HepG2 (cell line): ENCODE results near the gene MAP3K19. TPM values are rescaled to one million over a fixed set of nuclear protein-coding genes. Genes with fewer than 3 reads are reported as not detected.
A peak's percentile ranks its signal among the peaks of the same experiment; 100 is the strongest.

ENCODE experiments used
- ATAC-seq: fragments of 200-7000 bp; cut with Tn5 transposase; 3 replicates; pipeline ENCODE4 v1.9.1; 2020; ENCODE audit warnings: mild to moderate bottlenecking, moderate library complexity
- BruUV-seq: library from RNA; stranded (reverse); fragments of 400-500 nt; replicated peaks from 2 replicates; lab custom pipeline; 2021; lab: Mats Ljungman, UMichigan
- CTCF ChIA-PET: fragments of 300-600 bp; formaldehyde crosslinking; extraction: SDS; loops from one replicate; lab custom pipeline; 2021; ENCODE audit warnings: low total read pairs, inconsistent platforms, low intra/inter-chr PET ratio; lab: Yijun Ruan, JAX
- POLR2A ChIA-PET: fragments of 350-600 bp; sonication (Branson Sonifier 250); formaldehyde crosslinking; loops from one replicate; lab custom pipeline; 2020; ENCODE audit warnings: antibody characterized with exemption, inconsistent platforms; lab: Yijun Ruan, JAX
- DNase-seq: peaks from one replicate; pipeline ENCODE4 v3.0.0-alpha.2; 2015; ENCODE audit warnings: low spot score
- FAIRE-seq: peaks from 3 replicates; lab custom pipeline; 2011; peaks lifted over from hg19 to GRCh38; lab: Jason Lieb, UNC
- H2AFZ ChIP-seq: one replicate; pipeline ENCODE4 v1.6.1; 2011; ENCODE audit warnings: low read length, inconsistent platforms
- H3K27ac ChIP-seq: fragments of 300-600 bp; 3 replicates; pipeline ENCODE4 v1.8.0; 2011; ENCODE audit warnings: mixed run types, mild to moderate bottlenecking, mixed read lengths, low read length, inconsistent platforms; ENCODE audit not compliant: insufficient read depth; ENCODE audit errors: extremely low read length
- H3K27me3 ChIP-seq, 2 experiments: fragments of 200-600 bp in 1 of 2; 2 replicates in 1 of 2; 3 replicates in 1 of 2; pipeline versions ENCODE4 v1.6.0 to v1.8.0; 2011; ENCODE audit warnings: low read length in 2 of 2, mild to moderate bottlenecking in 2 of 2, moderate library complexity in 2 of 2, inconsistent platforms in 1 of 2; ENCODE audit not compliant: insufficient read depth in 2 of 2, control insufficient read depth in 1 of 2
- H3K36me3 ChIP-seq, 2 experiments: fragments of 200-600 bp in 1 of 2; replicated peaks in 1 of 2; 2 replicates in 1 of 2; 3 replicates in 1 of 2; pipeline versions ENCODE4 v1.5.1 to v1.8.0; 2011; ENCODE audit warnings: low read length in 2 of 2, inconsistent platforms in 1 of 2; ENCODE audit not compliant: insufficient read depth in 2 of 2, control insufficient read depth in 1 of 2
- H3K4me1 ChIP-seq: 2 replicates; pipeline ENCODE4 v1.5.1; 2012; ENCODE audit warnings: low read length, inconsistent platforms; ENCODE audit not compliant: insufficient read depth
- H3K4me2 ChIP-seq: 2 replicates; pipeline ENCODE4 v1.6.0; 2011; ENCODE audit warnings: low read depth, low read length, inconsistent platforms
- H3K4me3 ChIP-seq, 3 experiments: fragments of 200-600 bp in 1 of 3; sonication (generic), shearing (Covaris generic) in 1 of 3; replicated peaks in 1 of 3; 2 replicates each; pipeline ENCODE4 v1.5.1; 2011 to 2016; ENCODE audit warnings: low read length in 3 of 3, inconsistent platforms in 2 of 3, low read depth in 2 of 3, mild to moderate bottlenecking in 2 of 3, control low read depth in 1 of 3, mixed read lengths in 1 of 3; ENCODE audit not compliant: insufficient read depth in 1 of 3
- H3K79me2 ChIP-seq: one replicate; pipeline ENCODE4 v1.6.1; 2011; ENCODE audit warnings: low read length, inconsistent platforms; ENCODE audit not compliant: insufficient read depth
- H3K9ac ChIP-seq: 2 replicates; pipeline ENCODE4 v1.6.0; 2011; ENCODE audit warnings: mild to moderate bottlenecking, low read depth, low read length, inconsistent platforms; ENCODE audit not compliant: insufficient read depth
- H3K9me3 ChIP-seq: 2 replicates; pipeline ENCODE4 v1.5.1; 2012; ENCODE audit warnings: mild to moderate bottlenecking, low read length
- H4K20me1 ChIP-seq: 2 replicates; pipeline ENCODE4 v1.6.0; 2011; ENCODE audit warnings: inconsistent platforms, mild to moderate bottlenecking, low read length, moderate library complexity; ENCODE audit not compliant: insufficient read depth
- CHCHD3 ChIP-seq: sonication (generic); formaldehyde crosslinking; IDR thresholded peaks from 2 replicates; pipeline ENCODE4 v1.8.0; 2022; ENCODE audit warnings: mild to moderate bottlenecking, missing genetic modification reagents, moderate library complexity
- FOXA3 ChIP-seq: IDR thresholded peaks from 2 replicates; pipeline ENCODE4 v1.6.1; 2016; ENCODE audit warnings: missing genetic modification reagents, missing compliant biosample characterization
- GATAD2A ChIP-seq: IDR thresholded peaks from 2 replicates; pipeline ENCODE4 v1.6.1; 2016
- HMG20A ChIP-seq: IDR thresholded peaks from 2 replicates; pipeline ENCODE4 v1.6.1; 2016; ENCODE audit warnings: borderline replicate concordance
- IKZF4 ChIP-seq: sonication (generic); formaldehyde crosslinking; IDR thresholded peaks from 2 replicates; pipeline ENCODE4 v1.5.1; 2020; ENCODE audit warnings: borderline replicate concordance, mild to moderate bottlenecking, low read depth, missing genetic modification reagents; ENCODE audit errors: not compliant biosample characterization
- MED8 ChIP-seq: sonication (generic); formaldehyde crosslinking; IDR thresholded peaks from 2 replicates; pipeline ENCODE4 v1.8.1; 2023; ENCODE audit warnings: mild to moderate bottlenecking, missing genetic modification reagents; ENCODE audit not compliant: insufficient replicate concordance
- NPAS2 ChIP-seq: sonication (generic); formaldehyde crosslinking; IDR thresholded peaks from 2 replicates; pipeline ENCODE4 v1.8.0; 2022; ENCODE audit warnings: mild to moderate bottlenecking, missing genetic modification reagents, borderline replicate concordance
- PRMT3 ChIP-seq: sonication (generic); formaldehyde crosslinking; IDR thresholded peaks from 2 replicates; pipeline ENCODE4 v1.8.1; 2022; ENCODE audit warnings: low read depth, mild to moderate bottlenecking, moderate library complexity, missing genetic modification reagents, borderline replicate concordance
- ZBTB3 ChIP-seq: sonication (generic); formaldehyde crosslinking; IDR thresholded peaks from 2 replicates; pipeline ENCODE4 v1.4.0; 2020; ENCODE audit warnings: low read depth, mild to moderate bottlenecking, moderate library complexity, missing genetic modification reagents, borderline replicate concordance
- ZFP82 ChIP-seq: sonication (generic); formaldehyde crosslinking; IDR thresholded peaks from 2 replicates; pipeline ENCODE4 v1.5.1; 2020; ENCODE audit warnings: mild to moderate bottlenecking, missing genetic modification reagents, borderline replicate concordance
- ZMYM2 ChIP-seq: sonication (generic); formaldehyde crosslinking; IDR thresholded peaks from 2 replicates; pipeline ENCODE4 v1.8.0; 2022; ENCODE audit warnings: mild to moderate bottlenecking, missing genetic modification reagents
- ZNF552 ChIP-seq: sonication (generic); formaldehyde crosslinking; IDR thresholded peaks from 2 replicates; pipeline ENCODE4 v1.9.0; 2022; ENCODE audit warnings: missing genetic modification reagents, mild to moderate bottlenecking, borderline replicate concordance
- ZNF713 ChIP-seq: sonication (generic); formaldehyde crosslinking; IDR thresholded peaks from 2 replicates; pipeline ENCODE4 v1.4.0; 2020; ENCODE audit warnings: mild to moderate bottlenecking, missing genetic modification reagents
- WGBS: methylation state at CpG from one replicate; pipeline ENCODE4 v1.1.6; 2017; ENCODE audit warnings: low lambda C conversion rate; 5-methylcytosine and 5-hydroxymethylcytosine counted together
- in situ Hi-C: cut with HindIII; loops from 2 replicates; pipeline ENCODE4 v1.10.0; 2017; ENCODE audit warnings: low pct_unique_long_range_greater_than_20kb; ENCODE audit not compliant: extremely low pct_ligation_motif_present
- intact Hi-C: fragments of 100-400 bp; cut with micrococcal nuclease; formaldehyde crosslinking; loops from one replicate; pipeline ENCODE4 v1.10.0; 2022; ENCODE audit not compliant: unreplicated experiment
- polyA plus RNA-seq, 8 experiments: library from polyadenylated mRNA; depleted of rRNA in 3 of 8; stranded (reverse) in 7 of 8; unstranded in 1 of 8; fragments of >200 nt; fragmentation: Illumina TruSeq in 4 of 8; extraction: Trizol in 4 of 8; gene quantifications; 2 replicates each; pipeline versions ENCODE4 v1.2.1 to v1.2.3, GENCODE V29; 2011 to 2016; ENCODE audit warnings: low read depth in 4 of 8, missing spikeins in 1 of 8, mixed read lengths in 1 of 8; ENCODE audit not compliant: insufficient read depth in 1 of 8
- total RNA-seq, 5 experiments: library from RNA; depleted of rRNA; stranded (reverse); fragments of >200 nt; fragmentation: Illumina TruSeq; extraction: Trizol; gene quantifications; 2 replicates each; pipeline ENCODE4 v1.2.3, GENCODE V29; 2016; ENCODE audit warnings: low read depth in 1 of 5
- TF ChIP-seq, protein P1 (sequence below): sonication (generic); formaldehyde crosslinking; IDR thresholded peaks from 2 replicates; pipeline ENCODE4 v1.9.0; 2021; ENCODE audit warnings: missing genetic modification reagents, mild to moderate bottlenecking, borderline replicate concordance
- TF ChIP-seq, protein P2 (sequence below): IDR thresholded peaks from 2 replicates; pipeline ENCODE4 v1.6.1; 2018; ENCODE audit warnings: missing genetic modification reagents, mild to moderate bottlenecking, missing compliant biosample characterization
- TF ChIP-seq, protein P3 (sequence below): IDR thresholded peaks from 2 replicates; pipeline ENCODE4 v1.6.1; 2016; ENCODE audit warnings: control low read depth

MAP3K19 gene
- total and polyA plus RNA-seq, 2 of the 13 experiments (the other 11 are each of a cell fraction or from before 2014, with no cell fraction given): not detected

DNA sequence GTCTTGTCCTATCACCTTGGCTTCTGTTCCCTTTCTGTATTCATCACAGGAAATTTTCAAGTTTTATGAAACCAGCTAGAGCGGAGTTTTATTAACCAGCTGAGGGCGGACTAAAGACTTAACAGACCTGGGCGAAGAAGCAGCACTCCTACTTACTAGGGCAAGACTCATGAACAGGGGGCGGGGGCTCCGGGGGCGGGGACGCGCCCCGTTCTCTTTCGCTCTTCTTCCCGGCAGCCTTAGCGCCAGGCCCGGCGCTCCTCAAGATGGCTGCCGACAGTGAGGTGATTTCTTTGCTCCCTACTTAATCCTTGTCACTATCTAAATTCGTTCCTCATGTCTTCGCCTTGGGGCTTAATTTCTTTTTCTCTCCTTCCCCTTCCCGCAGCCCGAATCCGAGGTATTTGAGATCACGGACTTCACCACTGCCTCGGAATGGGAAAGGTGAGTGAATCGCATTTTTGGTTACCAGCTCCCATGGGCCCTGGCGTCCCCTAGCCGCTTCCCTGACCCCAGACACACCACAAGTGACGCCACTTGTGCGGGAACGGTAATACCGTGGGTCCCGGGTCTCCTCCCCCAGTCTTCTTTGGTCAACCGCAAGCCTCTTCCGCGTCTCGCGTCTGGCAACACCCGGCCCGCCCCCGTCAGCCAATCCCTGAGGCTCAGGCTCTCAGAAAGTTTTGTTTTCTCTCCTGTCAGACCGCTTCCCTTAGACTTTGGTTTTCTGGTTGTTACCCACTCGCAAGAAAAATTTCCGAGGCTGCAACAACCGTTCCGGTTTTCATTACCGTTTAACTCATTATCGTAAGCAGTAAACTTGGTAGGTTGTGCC lies 5.0 kb upstream of the MAP3K19 start, which contains the start of gene RAB3GAP1 (continued):
- TF ChIP-seq, protein P1, sequence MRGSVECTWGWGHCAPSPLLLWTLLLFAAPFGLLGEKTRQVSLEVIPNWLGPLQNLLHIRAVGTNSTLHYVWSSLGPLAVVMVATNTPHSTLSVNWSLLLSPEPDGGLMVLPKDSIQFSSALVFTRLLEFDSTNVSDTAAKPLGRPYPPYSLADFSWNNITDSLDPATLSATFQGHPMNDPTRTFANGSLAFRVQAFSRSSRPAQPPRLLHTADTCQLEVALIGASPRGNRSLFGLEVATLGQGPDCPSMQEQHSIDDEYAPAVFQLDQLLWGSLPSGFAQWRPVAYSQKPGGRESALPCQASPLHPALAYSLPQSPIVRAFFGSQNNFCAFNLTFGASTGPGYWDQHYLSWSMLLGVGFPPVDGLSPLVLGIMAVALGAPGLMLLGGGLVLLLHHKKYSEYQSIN: no peak
- TF ChIP-seq MED8 (CRISPR knock-in tag) (no peak), ZNF552 (CRISPR knock-in tag) (peak; percentile 35; the same call in 1 of the 2 replicates), IKZF4 (CRISPR knock-in tag) (peak; percentile 88), ZBTB3 (no peak), FOXA3 (CRISPR knock-in tag) (no peak), ZNF713 (no peak)

DNA sequence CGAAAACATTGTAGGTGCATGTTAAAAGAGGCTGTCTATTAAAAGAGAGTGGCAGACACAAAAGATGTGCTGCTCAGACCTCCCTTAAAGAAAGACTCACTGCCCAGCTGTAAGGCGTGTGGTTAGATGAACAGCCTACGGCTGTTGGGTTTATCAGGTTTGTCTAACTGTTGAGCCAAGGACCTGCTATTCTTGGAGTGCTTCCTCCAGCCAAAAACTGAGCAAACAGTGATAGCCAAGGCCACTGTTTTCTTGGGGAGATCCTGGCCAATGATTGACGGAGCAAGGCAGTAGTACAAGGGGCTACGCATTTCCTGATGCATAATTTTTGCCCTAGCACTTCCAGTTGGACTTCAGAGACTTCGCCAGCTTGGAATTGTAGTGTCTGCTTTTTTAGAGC lies 3.4 kb upstream of the MAP3K19 start:
- peak overlapping the region; percentile 85 for H3K4me2 ChIP-seq
- H3K36me3 ChIP-seq: no peaks in the 10 kb centered on the region
- H3K27ac ChIP-seq: peak overlapping the region; percentile 3
- no peaks in the 10 kb centered on the region for H3K9me3 ChIP-seq
- WGBS: 3% methylated on average over 6 of the region's 6 CpGs
- H4K20me1 ChIP-seq: peaks cover 13% of the 10 kb centered on the region
- in situ Hi-C loops (no loop called here), intact Hi-C loops (loop anchor here (5.0 to 10.0 kb wide), 2 partner anchors 42 to 136 kb away; partner anchors contain the start of gene CCNT2)
- peak overlapping the region; percentile 48 to 60 (median 55) for H3K4me3 ChIP-seq
- peak overlapping the region; percentile 89 for H2AFZ ChIP-seq
- BruUV-seq: no TSS peak
- ChIA-PET CTCF (no interaction called here), POLR2A (interaction anchor here (2.8 kb wide), 1 partner anchor 133 kb away, joined by 10 read pairs; the partner anchor contains the start of gene CCNT2)
- FAIRE-seq (no peak), ATAC-seq (peak; percentile 43), DNase-seq (no peak)
- H3K9ac ChIP-seq: peak overlapping the region; percentile 40
- peaks cover 69% of the 10 kb centered on the region for H3K4me1 ChIP-seq
- no peaks in the 10 kb centered on the region; a peak in 1 of 5 replicates for H3K27me3 ChIP-seq
- peaks cover 34% of the 10 kb centered on the region for H3K79me2 ChIP-seq
- TF ChIP-seq, protein P2, sequence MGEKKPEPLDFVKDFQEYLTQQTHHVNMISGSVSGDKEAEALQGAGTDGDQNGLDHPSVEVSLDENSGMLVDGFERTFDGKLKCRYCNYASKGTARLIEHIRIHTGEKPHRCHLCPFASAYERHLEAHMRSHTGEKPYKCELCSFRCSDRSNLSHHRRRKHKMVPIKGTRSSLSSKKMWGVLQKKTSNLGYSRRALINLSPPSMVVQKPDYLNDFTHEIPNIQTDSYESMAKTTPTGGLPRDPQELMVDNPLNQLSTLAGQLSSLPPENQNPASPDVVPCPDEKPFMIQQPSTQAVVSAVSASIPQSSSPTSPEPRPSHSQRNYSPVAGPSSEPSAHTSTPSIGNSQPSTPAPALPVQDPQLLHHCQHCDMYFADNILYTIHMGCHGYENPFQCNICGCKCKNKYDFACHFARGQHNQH (CRISPR knock-in tag): 0 out of 2 replicates have a peak, but pooled peaks have one; percentile 8
- TF ChIP-seq NPAS2 (CRISPR knock-in tag) (0 out of 2 replicates have a peak, but pooled peaks have one; percentile 1), CHCHD3 (CRISPR knock-in tag) (0 out of 2 replicates have a peak, but pooled peaks have one; percentile 32), ZMYM2 (CRISPR knock-in tag) (no peak), ZFP82 (CRISPR knock-in tag) (0 out of 2 replicates have a peak, but pooled peaks have one; percentile 12), PRMT3 (CRISPR knock-in tag) (0 out of 2 replicates have a peak, but pooled peaks have one; percentile 32), HMG20A (0 out of 2 replicates have a peak, but pooled peaks have one; percentile 0), GATAD2A (CRISPR knock-in tag) (peak; percentile 18; the same call in 1 of the 2 replicates)
- TF ChIP-seq, protein P3, sequence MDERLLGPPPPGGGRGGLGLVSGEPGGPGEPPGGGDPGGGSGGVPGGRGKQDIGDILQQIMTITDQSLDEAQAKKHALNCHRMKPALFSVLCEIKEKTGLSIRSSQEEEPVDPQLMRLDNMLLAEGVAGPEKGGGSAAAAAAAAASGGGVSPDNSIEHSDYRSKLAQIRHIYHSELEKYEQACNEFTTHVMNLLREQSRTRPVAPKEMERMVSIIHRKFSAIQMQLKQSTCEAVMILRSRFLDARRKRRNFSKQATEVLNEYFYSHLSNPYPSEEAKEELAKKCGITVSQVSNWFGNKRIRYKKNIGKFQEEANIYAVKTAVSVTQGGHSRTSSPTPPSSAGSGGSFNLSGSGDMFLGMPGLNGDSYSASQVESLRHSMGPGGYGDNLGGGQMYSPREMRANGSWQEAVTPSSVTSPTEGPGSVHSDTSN (CRISPR knock-in tag): peak; percentile 67
